Common myeloid progenitor, CD34-positive (primary cell): ENCODE results near the gene BANP.
"Not testable (repeated sequence)": the region's sequence is repeated elsewhere in the genome, so short reads cannot be mapped to it uniquely, and the experiment has no call there.

Experiments
- CTCF ChIA-PET: fragments of 350-600 bp; sonication (Branson Sonifier 250); formaldehyde crosslinking; loops from one replicate; lab custom pipeline; 2021; ENCODE audit warnings: antibody characterized with exemption; lab: Charles Lee
- POLR2A ChIA-PET: fragments of 350-600 bp; sonication (Branson Sonifier 250); formaldehyde crosslinking; loops from one replicate; lab custom pipeline; 2021; ENCODE audit warnings: antibody characterized with exemption; lab: Charles Lee
- DNase-seq, 3 donors: peaks; one replicate each; pipeline versions ENCODE4 v3.0.0 to v3.0.0-alpha.2; 2013
- H3K27ac ChIP-seq, 2 experiments: 1 replicate in 1 of 2; 2 replicates in 1 of 2; pipeline ENCODE4 v1.7.0; 2013; ENCODE audit warnings: inconsistent platforms in 2 of 2, low read length in 2 of 2, mild to moderate bottlenecking in 2 of 2, low read depth in 1 of 2, moderate library complexity in 1 of 2; ENCODE audit not compliant: severe bottlenecking in 2 of 2, insufficient read depth in 1 of 2, poor library complexity in 1 of 2
- H3K27me3 ChIP-seq, 5 experiments: replicated peaks in 2 of 5; 1 replicate in 3 of 5; 2 replicates in 2 of 5; pipeline versions ENCODE4 v1.6.1 to v1.7.0; 2013; ENCODE audit warnings: low read length in 4 of 5, mild to moderate bottlenecking in 2 of 5, moderate library complexity in 2 of 5, inconsistent platforms in 1 of 5; ENCODE audit not compliant: insufficient read depth in 5 of 5, control insufficient read depth in 4 of 5
- H3K36me3 ChIP-seq, 4 experiments: 1 replicate in 2 of 4; 2 replicates in 2 of 4; pipeline versions ENCODE4 v1.6.1 to v1.7.0; 2013; ENCODE audit warnings: low read length in 3 of 4, control low read depth in 1 of 4, mild to moderate bottlenecking in 1 of 4; ENCODE audit not compliant: control insufficient read depth in 4 of 4, insufficient read depth in 4 of 4
- H3K4me1 ChIP-seq, 4 experiments: 1 replicate in 3 of 4; 2 replicates in 1 of 4; pipeline versions ENCODE4 v1.6.1 to v1.7.1; 2013; ENCODE audit warnings: low read length in 3 of 4, mild to moderate bottlenecking in 3 of 4, control low read depth in 1 of 4, inconsistent platforms in 1 of 4, moderate library complexity in 1 of 4; ENCODE audit not compliant: control insufficient read depth in 4 of 4, insufficient read depth in 4 of 4; ENCODE audit errors: control extremely low read depth in 1 of 4
- H3K4me3 ChIP-seq, 7 experiments: 1 replicate in 4 of 7; 2 replicates in 3 of 7; pipeline versions ENCODE4 v1.5.1 to v1.7.0; 2013; ENCODE audit warnings: mild to moderate bottlenecking in 7 of 7, low read length in 6 of 7, moderate library complexity in 6 of 7, inconsistent platforms in 2 of 7, low read depth in 2 of 7, control low read depth in 1 of 7; ENCODE audit not compliant: insufficient read depth in 4 of 7, control insufficient read depth in 1 of 7; ENCODE audit errors: extremely low read depth in 1 of 7
- H3K9me3 ChIP-seq, 5 experiments: 1 replicate in 4 of 5; 2 replicates in 1 of 5; pipeline versions ENCODE4 v1.6.1 to v1.7.1; 2013; ENCODE audit warnings: low read length in 4 of 5, mild to moderate bottlenecking in 2 of 5, inconsistent platforms in 1 of 5, low read depth in 1 of 5, moderate library complexity in 1 of 5; ENCODE audit not compliant: control insufficient read depth in 4 of 5, insufficient read depth in 2 of 5; ENCODE audit errors: control extremely low read depth in 1 of 5
- WGBS: methylation state at CpG from one replicate; pipeline ENCODE4 v1.1.5; 2013; ENCODE audit not compliant: insufficient coverage; 5-methylcytosine and 5-hydroxymethylcytosine counted together

BANP gene

GRCh38 chr16:88100801-88101622 is 149.8 kb downstream of the BANP start:
- H3K4me3 ChIP-seq, DNase-seq, H3K36me3 ChIP-seq, H3K27ac ChIP-seq, POLR2A ChIA-PET, H3K4me1 ChIP-seq: not testable (repeated sequence)
- Histone ChIP-seq H3K27me3 (peaks cover 0 to 41% (median 3%) of the 10 kb centered on the region in 5 experiments), H3K9me3 (peaks cover 0 to 12% (median 5%) of the 10 kb centered on the region in 5 experiments)
- WGBS, result 26% methylated on average over 12 of the region's 40 CpGs
- CTCF ChIA-PET, result interaction anchor here (0.7 kb wide), 1 partner anchor 17 kb away, joined by 3 read pairs; no protein-coding TSS in a partner anchor

GRCh38 chr16:88101623-88102105 is 150.4 kb downstream of the BANP start:
- H3K9me3 ChIP-seq, POLR2A ChIA-PET, H3K4me3 ChIP-seq, H3K4me1 ChIP-seq, H3K27ac ChIP-seq, H3K36me3 ChIP-seq, DNase-seq: not testable (repeated sequence)
- WGBS, result 55% methylated on average over 3 of the region's 21 CpGs
- CTCF ChIA-PET, result interaction anchor here (0.7 kb wide), 1 partner anchor 18 kb away, joined by 3 read pairs; no protein-coding TSS in a partner anchor
- peaks cover 0 to 41% (median 3%) of the 10 kb centered on the region in 5 experiments for H3K27me3 ChIP-seq

- H3K4me1 ChIP-seq, result no peaks in the 10 kb centered on the region
- WGBS, result 94% methylated on average over 14 of the region's 17 CpGs
- ChIA-PET POLR2A (no interaction called here), CTCF (no interaction called here)
- peaks cover 0 to 41% (median 3%) of the 10 kb centered on the region in 5 experiments for H3K27me3 ChIP-seq
- H3K36me3 ChIP-seq, result no peaks in the 10 kb centered on the region
- H3K27ac ChIP-seq, result no peak overlapping the region
- H3K9me3 ChIP-seq, result peaks cover 0 to 6% (median 0%) of the 10 kb centered on the region in 5 experiments
- DNase-seq, result no peak
- no peak overlapping the region for H3K4me3 ChIP-seq
These were observed 151.4 kb downstream of the BANP start for GRCh38 chr16:88102597-88102996.

- Histone ChIP-seq H3K36me3 (no peaks in the 10 kb centered on the region), H3K4me3 (no peak overlapping the region), H3K4me1 (no peaks in the 10 kb centered on the region), H3K27me3 (peaks cover 0 to 41% (median 3%) of the 10 kb centered on the region in 5 experiments), H3K9me3 (peaks cover 0 to 6% (median 0%) of the 10 kb centered on the region in 5 experiments), H3K27ac (no peak overlapping the region)
- WGBS, result 94% methylated on average over 10 of the region's 15 CpGs
- ChIA-PET CTCF (no interaction called here), POLR2A (no interaction called here)
- no peak for DNase-seq
These were observed 151.8 kb downstream of the BANP start for GRCh38 chr16:88103011-88103410.

- Histone ChIP-seq H3K9me3 (peaks cover 0 to 6% (median 0%) of the 10 kb centered on the region in 5 experiments), H3K36me3 (no peaks in the 10 kb centered on the region), H3K4me1 (no peaks in the 10 kb centered on the region), H3K27ac (no peak overlapping the region), H3K4me3 (no peak overlapping the region), H3K27me3 (peaks cover 0 to 35% (median 3%) of the 10 kb centered on the region in 5 experiments)
- ChIA-PET CTCF (no interaction called here), POLR2A (no interaction called here)
- WGBS, result 92% methylated on average over 20 of the region's 28 CpGs
- no peak for DNase-seq
These were observed 152.5 kb downstream of the BANP start for GRCh38 chr16:88103581-88104188.

GRCh38 chr16:88104363-88104762 is 153.1 kb downstream of the BANP start:
- DNase-seq, H3K36me3 ChIP-seq, H3K4me3 ChIP-seq, H3K4me1 ChIP-seq, CTCF ChIA-PET, H3K9me3 ChIP-seq, H3K27ac ChIP-seq, POLR2A ChIA-PET: not testable (repeated sequence)
- WGBS, result 95% methylated on average over 14 of the region's 17 CpGs
- H3K27me3 ChIP-seq, result peaks cover 0 to 31% (median 3%) of the 10 kb centered on the region in 5 experiments
